Hepatocyte (in vitro differentiated cells): ENCODE data around the gene LRMDA. TPM values are rescaled to one million over a fixed set of nuclear protein-coding genes. Genes with fewer than 3 reads are reported as not detected.

Experiments used
- DNase-seq: peaks from one replicate; pipeline ENCODE4 v3.0.0-alpha.2; 2016; ENCODE audit warnings: low spot score
- H2AFZ ChIP-seq: fragments of 200-600 bp; sonication (generic); 2 replicates; pipeline ENCODE4 v1.6.0; 2016; ENCODE audit warnings: antibody characterized with exemption, mild to moderate bottlenecking
- H3K27ac ChIP-seq: fragments of 200-600 bp; sonication (generic); 2 replicates; pipeline ENCODE4 v1.5.1; 2016; ENCODE audit warnings: mild to moderate bottlenecking
- H3K27me3 ChIP-seq: fragments of 200-600 bp; sonication (generic); 2 replicates; pipeline ENCODE4 v1.6.1; 2016
- H3K36me3 ChIP-seq: fragments of 200-600 bp; sonication (generic); replicated peaks from 2 replicates; pipeline ENCODE4 v1.5.1; 2016; ENCODE audit warnings: low read depth; ENCODE audit not compliant: insufficient read depth
- H3K4me1 ChIP-seq: fragments of 200-600 bp; sonication (generic); 2 replicates; pipeline ENCODE4 v1.5.1; 2016; ENCODE audit warnings: mild to moderate bottlenecking, moderate library complexity; ENCODE audit not compliant: insufficient read depth
- H3K4me2 ChIP-seq: fragments of 200-600 bp; sonication (generic); 2 replicates; pipeline ENCODE4 v1.6.0; 2016
- H3K4me3 ChIP-seq: fragments of 200-600 bp; sonication (generic); 2 replicates; pipeline ENCODE4 v1.5.1; 2016; ENCODE audit warnings: mild to moderate bottlenecking
- H3K79me2 ChIP-seq: fragments of 200-600 bp; sonication (generic); 2 replicates; pipeline ENCODE4 v1.6.0; 2017; ENCODE audit warnings: mild to moderate bottlenecking
- H3K9me2 ChIP-seq: fragments of 200-600 bp; sonication (generic); replicated peaks from 2 replicates; pipeline ENCODE4 v1.6.0; 2017; ENCODE audit warnings: mild to moderate bottlenecking; ENCODE audit not compliant: insufficient read depth
- H3K9me3 ChIP-seq: fragments of 200-600 bp; sonication (generic); 2 replicates; pipeline ENCODE4 v1.5.1; 2016; ENCODE audit warnings: low read depth, mild to moderate bottlenecking
- H4K20me1 ChIP-seq: fragments of 200-600 bp; sonication (generic); 2 replicates; pipeline ENCODE4 v1.6.0; 2016; ENCODE audit warnings: mild to moderate bottlenecking; ENCODE audit not compliant: insufficient read depth, poor library complexity, severe bottlenecking
- CTCF ChIP-seq: fragments of 200-600 bp; sonication (generic); IDR thresholded peaks from 2 replicates; pipeline ENCODE4 v1.5.1; 2016; ENCODE audit warnings: antibody characterized with exemption, mild to moderate bottlenecking; ENCODE audit not compliant: poor library complexity
- EZH2 ChIP-seq: fragments of 200-600 bp; sonication (generic); IDR thresholded peaks from 2 replicates; pipeline ENCODE4 v1.6.1; 2016; ENCODE audit warnings: antibody characterized with exemption, mild to moderate bottlenecking, borderline replicate concordance
- EZH2phosphoT487 ChIP-seq: fragments of 200-600 bp; sonication (generic); IDR thresholded peaks from one replicate; pipeline ENCODE4 v1.6.1; 2018; ENCODE audit warnings: antibody characterized with exemption, mild to moderate bottlenecking, low read depth, moderate library complexity; ENCODE audit not compliant: unreplicated experiment, severe bottlenecking
- WGBS: methylation state at CpG from one replicate; pipeline ENCODE4 v1.1.6; 2016; ENCODE audit warnings: low lambda C conversion rate; ENCODE audit errors: missing lambda C conversion rate; 5-methylcytosine and 5-hydroxymethylcytosine counted together
- polyA plus RNA-seq: library from polyadenylated mRNA; unstranded; fragments of >200 nt; fragmentation: Nextera tagmentation; extraction: Ambion mirVana; gene quantifications from 2 replicates; pipeline ENCODE4 v1.2.1, GENCODE V29; 2016
- total RNA-seq: library from RNA; depleted of rRNA; stranded (reverse); fragments of >200 nt; gene quantifications from 2 replicates; pipeline ENCODE4 v1.2.3, GENCODE V29; 2014

LRMDA gene
- total and polyA plus RNA-seq, 2 experiments from 2014 or later: 5.6 to 15.7 TPM

GRCh38 chr10:76298329-76298728 lies 866.9 kb downstream of the LRMDA start:
- Histone ChIP-seq H3K9me2 (no peaks in the 10 kb centered on the region), H3K4me3 (no peak overlapping the region), H2AFZ (no peak overlapping the region), H3K36me3 (no peaks in the 10 kb centered on the region), H4K20me1 (no peaks in the 10 kb centered on the region), H3K9me3 (no peaks in the 10 kb centered on the region), H3K27me3 (no peaks in the 10 kb centered on the region), H3K79me2 (no peaks in the 10 kb centered on the region), H3K27ac (peak overlapping the region; percentile 67), H3K4me1 (peaks cover 29% of the 10 kb centered on the region), H3K4me2 (no peak overlapping the region)
- 86% methylated on average over 3 of the region's 3 CpGs for WGBS
- no peak for DNase-seq
- no peak for TF ChIP-seq CTCF
- TF ChIP-seq EZH2: no peak
- no peak for TF ChIP-seq EZH2phosphoT487

GRCh38 chr10:76299501-76299900 lies 868.1 kb downstream of the LRMDA start:
- Histone ChIP-seq H3K4me2 (no peak overlapping the region), H3K4me3 (no peak overlapping the region), H3K79me2 (no peaks in the 10 kb centered on the region), H4K20me1 (no peaks in the 10 kb centered on the region), H3K9me3 (no peaks in the 10 kb centered on the region), H3K36me3 (no peaks in the 10 kb centered on the region), H3K9me2 (no peaks in the 10 kb centered on the region), H3K27me3 (no peaks in the 10 kb centered on the region), H3K4me1 (peaks cover 32% of the 10 kb centered on the region), H2AFZ (no peak overlapping the region), H3K27ac (no peak overlapping the region)
- TF ChIP-seq CTCF: no peak
- no peak for TF ChIP-seq EZH2phosphoT487
- no peak for TF ChIP-seq EZH2
- DNase-seq: no peak
- WGBS: 77% methylated on average over 4 of the region's 4 CpGs

DNA sequence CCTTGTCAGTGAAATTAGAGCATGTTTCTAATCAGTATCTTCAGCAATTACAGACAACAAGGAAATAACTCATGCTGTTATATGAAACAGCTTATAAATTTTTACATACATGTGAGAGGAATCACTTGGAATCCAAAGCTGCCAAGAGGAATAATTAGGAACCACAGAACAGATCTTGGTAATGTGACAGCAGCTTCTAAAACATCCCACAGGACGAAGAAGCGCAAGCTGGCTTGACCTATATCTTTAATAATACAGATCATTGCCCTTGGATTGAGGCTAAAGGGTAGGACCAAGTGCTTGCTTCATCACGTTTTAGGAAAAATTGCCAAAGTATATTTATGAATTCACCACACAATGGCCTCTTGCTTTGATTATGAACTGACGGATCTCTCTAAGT lies 869.8 kb downstream of the LRMDA start:
- Histone ChIP-seq H4K20me1 (no peaks in the 10 kb centered on the region), H3K79me2 (no peaks in the 10 kb centered on the region), H3K27me3 (no peaks in the 10 kb centered on the region), H3K27ac (no peak overlapping the region), H3K9me3 (no peaks in the 10 kb centered on the region), H2AFZ (no peak overlapping the region), H3K4me1 (peaks cover 42% of the 10 kb centered on the region), H3K4me3 (no peak overlapping the region), H3K9me2 (no peaks in the 10 kb centered on the region), H3K36me3 (no peaks in the 10 kb centered on the region), H3K4me2 (no peak overlapping the region)
- TF ChIP-seq EZH2: no peak
- no peak for DNase-seq
- WGBS: 91% methylated on average over 4 of the region's 4 CpGs

GRCh38 chr10:76301950-76302349 lies 870.5 kb downstream of the LRMDA start:
- Histone ChIP-seq H3K4me1 (peaks cover 42% of the 10 kb centered on the region), H3K27ac (no peak overlapping the region), H3K9me2 (no peaks in the 10 kb centered on the region), H4K20me1 (no peaks in the 10 kb centered on the region), H3K4me3 (no peak overlapping the region), H3K27me3 (no peaks in the 10 kb centered on the region), H3K79me2 (no peaks in the 10 kb centered on the region), H2AFZ (no peak overlapping the region), H3K4me2 (no peak overlapping the region), H3K9me3 (no peaks in the 10 kb centered on the region), H3K36me3 (no peaks in the 10 kb centered on the region)
- peak; percentile 19 for DNase-seq
- no peak for TF ChIP-seq EZH2phosphoT487
- TF ChIP-seq CTCF: peak; percentile 38
- 43% methylated on average over 3 of the region's 3 CpGs for WGBS
